ENCODE data around the gene CRIP2. TPM values are rescaled to one million over a fixed set of nuclear protein-coding genes. Genes with fewer than 3 reads are reported as not detected.

CRIP2 gene
- total and polyA plus RNA-seq, 2 of the 13 experiments (the other 11 are each of a cell fraction or from before 2014, with no cell fraction given), result 31.6 to 37.9 TPM

- TF ChIP-seq ZNF543 (CRISPR knock-in tag; IDR thresholded peaks at IDR 0.05), result no peak
- TF ChIP-seq SPEN (CRISPR knock-in tag; IDR thresholded peaks at IDR 0.05; ENCODE audit: low read depth), result 0 out of 2 replicates have a peak, but pooled peaks have one; percentile 10
- peak; percentile 41; the same call in 1 of the 2 replicates for TF ChIP-seq ZHX1 (CRISPR knock-in tag; IDR thresholded peaks at IDR 0.05; ENCODE audit: low read depth)
- TF ChIP-seq NKX3-1 (CRISPR knock-in tag; IDR thresholded peaks at IDR 0.05), result 0 out of 2 replicates have a peak, but pooled peaks have one; percentile 32
- TF ChIP-seq ZNF496 (CRISPR knock-in tag; IDR thresholded peaks at IDR 0.05; ENCODE audit: insufficient replicate concordance), result no peak
- TF ChIP-seq ZBTB21 (CRISPR knock-in tag; IDR thresholded peaks at IDR 0.05), result no peak
- 0 out of 2 replicates have a peak, but pooled peaks have one; percentile 3 for TF ChIP-seq MYPOP (CRISPR knock-in tag; IDR thresholded peaks at IDR 0.05)
- no peak for TF ChIP-seq ZNF33B (CRISPR knock-in tag; IDR thresholded peaks at IDR 0.05)
- no peak for TF ChIP-seq ZNF234 (CRISPR knock-in tag; conservative IDR thresholded peaks at IDR 0.05)
- TF ChIP-seq MXD1 (CRISPR knock-in tag; IDR thresholded peaks at IDR 0.05), result no peak
- TF ChIP-seq NR2F1 (CRISPR knock-in tag; IDR thresholded peaks at IDR 0.05), result 0 out of 4 replicates have a peak, but pooled peaks of 1 of the 2 experiments have one; percentile 5
- TF ChIP-seq ZFY (CRISPR knock-in tag; IDR thresholded peaks at IDR 0.05), result no peak
- peak; percentile 16 for TF ChIP-seq PAXIP1 (CRISPR knock-in tag; conservative IDR thresholded peaks at IDR 0.05)
- no peak for TF ChIP-seq ADNP (CRISPR knock-in tag; IDR thresholded peaks at IDR 0.05)
- no peak for TF ChIP-seq CENPT (CRISPR knock-in tag; IDR thresholded peaks at IDR 0.05; ENCODE audit: low read depth)
- no peak for TF ChIP-seq FOXA3 (CRISPR knock-in tag; IDR thresholded peaks at IDR 0.05)
- no peak for TF ChIP-seq ZNF264 (CRISPR knock-in tag; IDR thresholded peaks at IDR 0.05)
- no peak for TF ChIP-seq ZFP62 (CRISPR knock-in tag; IDR thresholded peaks at IDR 0.05)
- TF ChIP-seq NR2F2 (IDR thresholded peaks at IDR 0.05; ENCODE audit: borderline replicate concordance, low read depth), result no peak
- no peak for TF ChIP-seq ZNF451 (CRISPR knock-in tag; IDR thresholded peaks at IDR 0.05)
- no peak for TF ChIP-seq ZNF746 (CRISPR knock-in tag; IDR thresholded peaks at IDR 0.05)
- 0 out of 2 replicates have a peak, but pooled peaks have one; percentile 71 for TF ChIP-seq ZNF343 (CRISPR knock-in tag; IDR thresholded peaks at IDR 0.05)
- TF ChIP-seq ZNF329 (CRISPR knock-in tag; IDR thresholded peaks at IDR 0.05; ENCODE audit: low read depth), result no peak
Measured at GRCh38 chr14:105496831-105497591, 22.4 kb downstream of the CRIP2 start (continued).

Data from HepG2 (cell line).